Measurements from ENCODE around the gene EIF4A3.

EIF4A3 gene

DNA sequence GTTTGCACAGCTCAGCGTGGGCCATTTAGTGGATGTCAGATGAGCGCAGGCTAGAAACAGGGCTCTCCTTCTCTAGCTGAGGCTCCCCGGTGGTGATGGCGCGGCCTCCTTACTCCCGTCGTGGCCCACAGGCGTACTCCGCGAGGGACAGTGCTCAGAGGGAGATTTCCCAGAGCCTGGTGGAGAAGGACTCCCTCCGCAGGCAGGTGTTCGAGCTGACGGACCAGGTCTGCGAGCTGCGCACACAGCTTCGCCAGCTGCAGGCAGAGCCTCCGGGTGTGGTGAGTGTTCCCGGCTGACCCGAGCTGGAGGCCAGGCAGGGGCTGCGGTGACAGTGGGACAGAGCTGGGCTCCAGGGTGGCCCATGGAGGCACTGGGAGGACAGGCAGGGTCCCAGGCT is 44.3 kb upstream of the EIF4A3 start:
- POLR2A ChIA-PET = no interaction called here
- CTCF ChIA-PET = interaction anchor here (1.3 to 1.6 kb wide), 4 partner anchors 12 to 90 kb away, joined by 3 to 6 read pairs (median 4); partner anchors contain the start of gene GAA
- DNase-seq (ENCODE audit: low read depth, low spot score) = no peak
- TF ChIP-seq, protein P1, sequence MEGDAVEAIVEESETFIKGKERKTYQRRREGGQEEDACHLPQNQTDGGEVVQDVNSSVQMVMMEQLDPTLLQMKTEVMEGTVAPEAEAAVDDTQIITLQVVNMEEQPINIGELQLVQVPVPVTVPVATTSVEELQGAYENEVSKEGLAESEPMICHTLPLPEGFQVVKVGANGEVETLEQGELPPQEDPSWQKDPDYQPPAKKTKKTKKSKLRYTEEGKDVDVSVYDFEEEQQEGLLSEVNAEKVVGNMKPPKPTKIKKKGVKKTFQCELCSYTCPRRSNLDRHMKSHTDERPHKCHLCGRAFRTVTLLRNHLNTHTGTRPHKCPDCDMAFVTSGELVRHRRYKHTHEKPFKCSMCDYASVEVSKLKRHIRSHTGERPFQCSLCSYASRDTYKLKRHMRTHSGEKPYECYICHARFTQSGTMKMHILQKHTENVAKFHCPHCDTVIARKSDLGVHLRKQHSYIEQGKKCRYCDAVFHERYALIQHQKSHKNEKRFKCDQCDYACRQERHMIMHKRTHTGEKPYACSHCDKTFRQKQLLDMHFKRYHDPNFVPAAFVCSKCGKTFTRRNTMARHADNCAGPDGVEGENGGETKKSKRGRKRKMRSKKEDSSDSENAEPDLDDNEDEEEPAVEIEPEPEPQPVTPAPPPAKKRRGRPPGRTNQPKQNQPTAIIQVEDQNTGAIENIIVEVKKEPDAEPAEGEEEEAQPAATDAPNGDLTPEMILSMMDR (IDR thresholded peaks at IDR 0.05; ENCODE audit: insufficient read depth, low read length, missing control alignments) = no peak
- no peak overlapping the region for H3K4me3 ChIP-seq (ENCODE audit: low read depth, low read length)

DNA sequence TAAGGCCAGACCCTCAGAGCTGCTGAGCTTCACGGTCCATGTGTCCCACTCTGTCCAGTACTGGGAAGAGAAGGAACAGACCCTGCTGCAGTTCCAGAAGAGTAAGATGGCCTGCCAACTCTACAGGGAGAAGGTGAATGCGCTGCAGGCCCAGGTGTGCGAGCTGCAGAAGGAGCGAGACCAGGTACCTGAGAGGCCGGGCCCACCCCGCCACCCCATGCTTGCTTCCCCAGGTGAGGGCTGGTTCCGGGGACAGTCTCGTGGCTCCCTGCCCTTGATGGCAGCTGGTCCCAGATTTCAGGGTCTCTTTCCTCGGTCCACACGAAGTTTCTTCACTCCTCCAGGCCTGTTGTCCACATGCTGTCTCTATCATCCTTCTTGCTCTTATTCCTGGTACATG is 43.8 kb upstream of the EIF4A3 start:
- ChIA-PET POLR2A (no interaction called here), CTCF (interaction anchor here (0.6 to 1.6 kb wide), 3 partner anchors 12 to 414 kb away, joined by 3 to 6 read pairs (median 4); no protein-coding TSS in a partner anchor)
- no peak for DNase-seq (ENCODE audit: low read depth, low spot score)
- H3K4me3 ChIP-seq (ENCODE audit: low read depth, low read length) = no peak overlapping the region
- TF ChIP-seq, protein P1 (IDR thresholded peaks at IDR 0.05; ENCODE audit: insufficient read depth, low read length, missing control alignments) = no peak

DNA sequence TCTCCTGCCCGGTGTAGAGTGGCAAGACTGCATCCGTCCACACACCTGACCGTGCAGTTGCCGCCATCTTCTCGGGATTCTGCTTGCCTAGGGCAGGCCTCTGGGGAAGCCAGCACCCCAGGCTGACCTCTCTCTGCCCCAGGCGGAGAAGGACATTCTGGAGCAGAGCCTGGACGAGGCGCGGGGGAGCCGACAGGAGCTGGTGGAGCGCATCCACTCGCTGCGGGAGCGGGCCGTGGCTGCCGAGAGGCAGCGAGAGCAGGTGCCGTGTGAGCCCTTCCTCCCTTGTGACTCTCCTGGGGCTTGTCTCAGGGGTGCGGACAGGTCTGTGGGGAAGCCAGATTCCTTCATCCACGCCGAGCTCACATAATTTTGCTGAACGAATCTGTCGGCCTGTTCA is 42.7 kb upstream of the EIF4A3 start:
- no peak for DNase-seq (ENCODE audit: low read depth, low spot score)
- H3K4me3 ChIP-seq (ENCODE audit: low read depth, low read length) = no peak overlapping the region
- ChIA-PET CTCF (interaction anchor here (1.5 kb wide), 1 partner anchor 11 kb away, joined by 6 read pairs; no protein-coding TSS in a partner anchor), POLR2A (no interaction called here)
- TF ChIP-seq, protein P1 (IDR thresholded peaks at IDR 0.05; ENCODE audit: insufficient read depth, low read length, missing control alignments) = no peak

DNA sequence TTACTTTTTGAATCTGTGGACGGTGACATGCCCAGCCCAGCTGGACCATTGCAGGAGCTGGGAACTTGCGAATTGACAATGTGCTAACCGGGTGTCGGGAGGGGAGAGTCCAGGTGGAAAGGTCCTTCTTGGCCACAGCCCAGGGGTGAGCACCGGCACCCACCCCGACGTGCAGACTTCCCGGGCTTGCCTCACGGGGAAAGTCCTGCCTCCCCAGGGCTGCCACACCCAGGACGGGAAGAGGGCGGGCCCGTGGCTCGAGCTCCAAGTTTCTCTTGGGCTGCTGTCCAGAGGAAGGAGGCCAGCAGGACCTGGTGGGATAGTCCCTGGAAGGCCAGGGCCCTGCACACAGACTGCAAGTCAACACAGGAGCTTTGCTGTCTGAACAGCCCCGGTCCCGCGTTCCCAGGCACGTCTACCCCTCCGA is 40.6 kb upstream of the EIF4A3 start:
- ChIA-PET POLR2A (no interaction called here), CTCF (interaction anchor here (2.4 kb wide), 1 partner anchor 10 kb away, joined by 12 read pairs; no protein-coding TSS in a partner anchor)
- TF ChIP-seq, protein P1 (IDR thresholded peaks at IDR 0.05; ENCODE audit: insufficient read depth, low read length, missing control alignments) = no peak
- no peak overlapping the region for H3K4me3 ChIP-seq (ENCODE audit: low read depth, low read length)
- no peak for DNase-seq (ENCODE audit: low read depth, low spot score)

DNA sequence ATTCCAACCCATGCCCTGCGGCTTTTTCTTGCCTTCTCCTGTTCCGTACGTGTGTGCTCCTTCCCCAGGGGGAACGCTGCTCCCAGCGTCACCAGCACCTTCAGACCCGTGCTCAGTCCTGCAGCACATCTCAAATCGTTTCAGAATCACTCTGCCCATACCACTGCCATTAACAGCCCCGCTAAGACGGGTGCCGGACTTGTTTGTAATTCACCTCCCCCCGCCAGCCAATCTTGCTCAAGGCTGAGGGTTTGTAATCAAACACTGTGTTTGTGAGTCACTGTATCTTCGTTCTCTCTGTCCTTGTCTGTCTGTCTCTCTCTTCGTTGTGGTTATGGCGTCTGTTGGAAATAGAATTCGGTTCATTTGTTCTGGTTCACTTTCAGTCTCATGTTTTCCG is 40.2 kb upstream of the EIF4A3 start:
- ChIA-PET CTCF (interaction anchor here (2.1 to 2.4 kb wide), 2 partner anchors 8 to 10 kb away, joined by 6 to 12 read pairs; no protein-coding TSS in a partner anchor), POLR2A (no interaction called here)
- H3K4me3 ChIP-seq (ENCODE audit: low read depth, low read length) = no peak overlapping the region
- DNase-seq (ENCODE audit: low read depth, low spot score) = no peak
- TF ChIP-seq, protein P1 (IDR thresholded peaks at IDR 0.05; ENCODE audit: insufficient read depth, low read length, missing control alignments) = no peak

DNA sequence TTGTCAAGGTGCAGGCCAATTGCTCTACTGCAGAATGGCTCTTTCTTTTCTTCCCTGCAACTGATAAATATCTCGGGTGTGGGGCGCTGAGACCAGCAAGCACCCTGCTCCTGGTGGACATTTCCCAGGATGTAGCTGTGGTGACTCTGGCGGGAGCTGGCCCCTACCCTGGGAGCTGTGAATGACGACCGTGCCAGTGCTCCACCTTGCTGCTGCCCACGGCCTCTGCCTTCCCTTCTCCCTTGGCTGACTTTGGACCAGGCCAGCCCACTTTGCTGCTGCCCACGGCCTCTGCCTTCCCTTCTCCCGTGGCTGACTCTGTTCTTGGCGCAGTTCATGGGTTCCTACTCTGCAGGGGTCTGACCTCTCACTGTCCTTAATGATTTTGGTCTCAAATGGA is 39.0 kb upstream of the EIF4A3 start:
- TF ChIP-seq, protein P1 (IDR thresholded peaks at IDR 0.05; ENCODE audit: insufficient read depth, low read length, missing control alignments) = no peak
- DNase-seq (ENCODE audit: low read depth, low spot score) = no peak
- POLR2A ChIA-PET = no interaction called here
- CTCF ChIA-PET = interaction anchor here (2.1 kb wide), 1 partner anchor 9 kb away, joined by 6 read pairs; no protein-coding TSS in a partner anchor
- no peak overlapping the region for H3K4me3 ChIP-seq (ENCODE audit: low read depth, low read length)

Measured in AG04449 (cell line).